Skeletal muscle satellite cell (primary cell): ENCODE data around the gene CKMT2.
A peak's percentile ranks its signal among the peaks of the same experiment; 100 is the strongest.

Experiments
- H3K27me3 ChIP-seq: 2 replicates; pipeline ENCODE4 v1.7.0; 2013; ENCODE audit warnings: low read length; ENCODE audit not compliant: control insufficient read depth, insufficient read depth
- H3K36me3 ChIP-seq: 2 replicates; pipeline ENCODE4 v1.7.0; 2013; ENCODE audit warnings: mild to moderate bottlenecking, control low read depth, low read length; ENCODE audit not compliant: insufficient read depth
- H3K4me1 ChIP-seq: 2 replicates; pipeline ENCODE4 v1.7.0; 2013; ENCODE audit warnings: low read length; ENCODE audit not compliant: control insufficient read depth, insufficient read depth
- H3K4me2 ChIP-seq: 2 replicates; pipeline ENCODE4 v1.7.0; 2013; ENCODE audit warnings: mild to moderate bottlenecking, low read length
- H3K4me3 ChIP-seq: 2 replicates; pipeline ENCODE4 v1.7.0; 2013; ENCODE audit warnings: low read length
- H3K9ac ChIP-seq: 2 replicates; pipeline ENCODE4 v1.7.0; 2013; ENCODE audit warnings: mild to moderate bottlenecking, low read depth, low read length, moderate library complexity
- H3K9me3 ChIP-seq: replicated peaks from 2 replicates; pipeline ENCODE4 v1.7.0; 2013; ENCODE audit warnings: mild to moderate bottlenecking, control low read depth, low read length

Gene CKMT2

GRCh38 chr5:81219389-81219788 is 13.7 kb upstream of the CKMT2 start:
- Histone ChIP-seq H3K36me3 (no peaks in the 10 kb centered on the region), H3K4me2 (no peak overlapping the region), H3K4me3 (no peak overlapping the region), H3K9me3 (no peaks in the 10 kb centered on the region), H3K9ac (no peak overlapping the region), H3K27me3 (no peaks in the 10 kb centered on the region), H3K4me1 (no peaks in the 10 kb centered on the region)

- Histone ChIP-seq H3K9me3 (no peaks in the 10 kb centered on the region), H3K4me2 (no peak overlapping the region)
Measured at GRCh38 chr5:81222285-81222684, 10.8 kb upstream of the CKMT2 start.

GRCh38 chr5:81225463-81225862 is 7.7 kb upstream of the CKMT2 start:
- Histone ChIP-seq H3K4me3 (no peak overlapping the region), H3K9me3 (no peaks in the 10 kb centered on the region), H3K36me3 (no peaks in the 10 kb centered on the region), H3K4me2 (no peak overlapping the region), H3K9ac (no peak overlapping the region), H3K4me1 (no peaks in the 10 kb centered on the region), H3K27me3 (no peaks in the 10 kb centered on the region)

More at GRCh38 chr5:81222285-81222684, 10.8 kb upstream of the CKMT2 start:
- H3K36me3 ChIP-seq = no peaks in the 10 kb centered on the region
- H3K27me3 ChIP-seq = no peaks in the 10 kb centered on the region
- H3K4me3 ChIP-seq = no peak overlapping the region
- H3K4me1 ChIP-seq = no peaks in the 10 kb centered on the region
- H3K9ac ChIP-seq = no peak overlapping the region

GRCh38 chr5:81226286-81226685 is 6.8 kb upstream of the CKMT2 start:
- H3K36me3 ChIP-seq = no peaks in the 10 kb centered on the region
- H3K27me3 ChIP-seq = no peaks in the 10 kb centered on the region
- H3K9ac ChIP-seq = no peak overlapping the region
- no peak overlapping the region for H3K4me2 ChIP-seq
- H3K9me3 ChIP-seq = no peaks in the 10 kb centered on the region
- no peak overlapping the region for H3K4me3 ChIP-seq
- H3K4me1 ChIP-seq = no peaks in the 10 kb centered on the region

- no peaks in the 10 kb centered on the region for H3K9me3 ChIP-seq
- H3K36me3 ChIP-seq = no peaks in the 10 kb centered on the region
- no peaks in the 10 kb centered on the region for H3K4me1 ChIP-seq
- no peak overlapping the region for H3K4me3 ChIP-seq
- no peaks in the 10 kb centered on the region for H3K27me3 ChIP-seq
- no peak overlapping the region for H3K4me2 ChIP-seq
- H3K9ac ChIP-seq = no peak overlapping the region
Measured at GRCh38 chr5:81226949-81227348, 6.2 kb upstream of the CKMT2 start.

- H3K27me3 ChIP-seq = no peaks in the 10 kb centered on the region
- H3K4me3 ChIP-seq = no peak overlapping the region
- H3K36me3 ChIP-seq = no peaks in the 10 kb centered on the region
- peaks cover 6% of the 10 kb centered on the region for H3K4me1 ChIP-seq
- H3K4me2 ChIP-seq = no peak overlapping the region
- no peak overlapping the region for H3K9ac ChIP-seq
- H3K9me3 ChIP-seq = no peaks in the 10 kb centered on the region
Measured at GRCh38 chr5:81228084-81228483, 5.0 kb upstream of the CKMT2 start.

GRCh38 chr5:81230416-81230815 is 2.7 kb upstream of the CKMT2 start:
- no peak overlapping the region for H3K4me2 ChIP-seq
- H3K9ac ChIP-seq = no peak overlapping the region
- no peak overlapping the region for H3K4me3 ChIP-seq
- peaks cover 10% of the 10 kb centered on the region for H3K4me1 ChIP-seq
- H3K27me3 ChIP-seq = no peaks in the 10 kb centered on the region
- no peaks in the 10 kb centered on the region for H3K36me3 ChIP-seq
- no peaks in the 10 kb centered on the region for H3K9me3 ChIP-seq

- Histone ChIP-seq H3K4me3 (peak overlapping the region; percentile 59), H3K27me3 (no peaks in the 10 kb centered on the region), H3K9ac (no peak overlapping the region), H3K9me3 (no peaks in the 10 kb centered on the region), H3K4me2 (peak overlapping the region; percentile 87), H3K36me3 (no peaks in the 10 kb centered on the region), H3K4me1 (peaks cover 10% of the 10 kb centered on the region)
Measured at GRCh38 chr5:81232464-81233079, 550 bp upstream of the CKMT2 start.

GRCh38 chr5:81234299-81234698 is 1.2 kb downstream of the CKMT2 start:
- H3K9ac ChIP-seq = no peak overlapping the region
- no peaks in the 10 kb centered on the region for H3K36me3 ChIP-seq
- peaks cover 10% of the 10 kb centered on the region for H3K4me1 ChIP-seq
- H3K9me3 ChIP-seq = no peaks in the 10 kb centered on the region
- H3K4me2 ChIP-seq = no peak overlapping the region
- H3K4me3 ChIP-seq = no peak overlapping the region
- H3K27me3 ChIP-seq = no peaks in the 10 kb centered on the region

- Histone ChIP-seq H3K4me3 (no peak overlapping the region), H3K9me3 (no peaks in the 10 kb centered on the region), H3K27me3 (no peaks in the 10 kb centered on the region), H3K4me1 (peaks cover 10% of the 10 kb centered on the region), H3K4me2 (no peak overlapping the region), H3K36me3 (no peaks in the 10 kb centered on the region), H3K9ac (no peak overlapping the region)
Measured at GRCh38 chr5:81234801-81235200, 1.7 kb downstream of the CKMT2 start.

- no peak overlapping the region for H3K4me2 ChIP-seq
- peaks cover 10% of the 10 kb centered on the region for H3K4me1 ChIP-seq
- H3K9me3 ChIP-seq = no peaks in the 10 kb centered on the region
- no peaks in the 10 kb centered on the region for H3K27me3 ChIP-seq
- no peak overlapping the region for H3K4me3 ChIP-seq
- no peak overlapping the region for H3K9ac ChIP-seq
- H3K36me3 ChIP-seq = no peaks in the 10 kb centered on the region
Measured at GRCh38 chr5:81235287-81236072, 2.4 kb downstream of the CKMT2 start.

GRCh38 chr5:81238460-81238859 is 5.3 kb downstream of the CKMT2 start:
- Histone ChIP-seq H3K4me1 (peaks cover 1% of the 10 kb centered on the region), H3K27me3 (no peaks in the 10 kb centered on the region), H3K9me3 (no peaks in the 10 kb centered on the region), H3K4me3 (no peak overlapping the region), H3K36me3 (no peaks in the 10 kb centered on the region), H3K9ac (no peak overlapping the region), H3K4me2 (no peak overlapping the region)
